Testis (tissue), 2 donors: Measurements from ENCODE around the gene NPHP4.

Experiments
- POLR2A ChIP-seq: fragments of 450-650 bp; IDR thresholded peaks from one replicate; pipeline ENCODE4 v1.6.1; 2017; ENCODE audit warnings: antibody characterized with exemption, mild to moderate bottlenecking, moderate library complexity
- TF ChIP-seq, protein P1 (sequence below), 3 experiments: fragments of 450-650 bp in 2 of 3; fragments of 200-600 bp in 1 of 3; sonication (generic) in 1 of 3; IDR thresholded peaks; one replicate each; pipeline ENCODE4 v1.5.1; 2016 to 2019; ENCODE audit warnings: antibody characterized with exemption in 3 of 3, mild to moderate bottlenecking in 2 of 3, moderate library complexity in 1 of 3

DNA sequence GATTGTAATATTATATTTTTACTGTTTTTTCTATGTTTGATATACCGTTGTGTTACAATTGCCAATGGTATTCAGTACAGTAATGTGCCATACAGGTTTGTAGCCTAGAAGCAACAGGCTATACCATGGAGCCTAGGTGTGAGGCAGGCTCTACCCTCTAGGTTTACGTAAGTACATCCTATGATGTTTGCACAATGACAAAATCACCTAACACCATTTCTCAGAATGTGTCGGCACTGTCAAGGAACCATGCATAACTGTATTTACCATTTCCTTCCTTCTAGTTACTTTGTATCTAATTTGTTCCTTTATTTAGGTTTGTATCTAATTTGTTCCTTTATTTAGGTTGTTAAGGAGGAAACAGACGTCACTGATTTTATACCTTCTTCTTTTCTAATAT, 9.9 kb downstream of the NPHP4 start:
- TF ChIP-seq, protein P1, sequence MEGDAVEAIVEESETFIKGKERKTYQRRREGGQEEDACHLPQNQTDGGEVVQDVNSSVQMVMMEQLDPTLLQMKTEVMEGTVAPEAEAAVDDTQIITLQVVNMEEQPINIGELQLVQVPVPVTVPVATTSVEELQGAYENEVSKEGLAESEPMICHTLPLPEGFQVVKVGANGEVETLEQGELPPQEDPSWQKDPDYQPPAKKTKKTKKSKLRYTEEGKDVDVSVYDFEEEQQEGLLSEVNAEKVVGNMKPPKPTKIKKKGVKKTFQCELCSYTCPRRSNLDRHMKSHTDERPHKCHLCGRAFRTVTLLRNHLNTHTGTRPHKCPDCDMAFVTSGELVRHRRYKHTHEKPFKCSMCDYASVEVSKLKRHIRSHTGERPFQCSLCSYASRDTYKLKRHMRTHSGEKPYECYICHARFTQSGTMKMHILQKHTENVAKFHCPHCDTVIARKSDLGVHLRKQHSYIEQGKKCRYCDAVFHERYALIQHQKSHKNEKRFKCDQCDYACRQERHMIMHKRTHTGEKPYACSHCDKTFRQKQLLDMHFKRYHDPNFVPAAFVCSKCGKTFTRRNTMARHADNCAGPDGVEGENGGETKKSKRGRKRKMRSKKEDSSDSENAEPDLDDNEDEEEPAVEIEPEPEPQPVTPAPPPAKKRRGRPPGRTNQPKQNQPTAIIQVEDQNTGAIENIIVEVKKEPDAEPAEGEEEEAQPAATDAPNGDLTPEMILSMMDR (IDR thresholded peaks at IDR 0.05), result no peak
- TF ChIP-seq POLR2A, result no peak
